ENCODE results near the gene SULF2. TPM values are rescaled to one million over a fixed set of nuclear protein-coding genes. Genes with fewer than 3 reads are reported as not detected.

Gene SULF2
- total RNA-seq, 2 experiments from 2014 or later: 0.47 to 0.50 TPM

GRCh38 chr20:47631078-47631477, 154.2 kb downstream of the SULF2 start:
- Mint-ChIP-seq H3K27me3 (no peaks in the 10 kb centered on the region), H3K27ac (no peak overlapping the region), H3K9me3 (no peaks in the 10 kb centered on the region), H3K4me1 (ENCODE audit: low read depth) (peaks cover 2% of the 10 kb centered on the region), H3K36me3 (ENCODE audit: low read depth) (peaks cover 50% of the 10 kb centered on the region), H3K4me3 (no peak overlapping the region)
- ChIA-PET POLR2A (interaction anchor here (0.6 kb wide), 1 partner anchor 338 kb away, joined by 3 read pairs; no protein-coding TSS in a partner anchor), CTCF (interaction anchor here (0.8 to 2.0 kb wide), 2 partner anchors 10 to 247 kb away, joined by 4 to 5 read pairs; no protein-coding TSS in a partner anchor)
- ATAC-seq (no peak), DNase-seq (no peak)
- no peak for TF ChIP-seq CTCF (IDR thresholded peaks at IDR 0.05)
- intact Hi-C loops (cut with micrococcal nuclease): no loop called here

- intact Hi-C loops (cut with micrococcal nuclease): no loop called here
- TF ChIP-seq CTCF (IDR thresholded peaks at IDR 0.05): no peak
- Mint-ChIP-seq H3K27me3 (no peaks in the 10 kb centered on the region), H3K4me1 (ENCODE audit: low read depth) (peaks cover 6% of the 10 kb centered on the region), H3K27ac (no peak overlapping the region), H3K4me3 (no peak overlapping the region), H3K9me3 (no peaks in the 10 kb centered on the region), H3K36me3 (ENCODE audit: low read depth) (peaks cover 53% of the 10 kb centered on the region)
- no peak for DNase-seq
- ChIA-PET POLR2A (no interaction called here), CTCF (interaction anchor here (2.0 kb wide), 1 partner anchor 9 kb away, joined by 5 read pairs; no protein-coding TSS in a partner anchor)
- no peak for ATAC-seq
These were observed 155.4 kb downstream of the SULF2 start for GRCh38 chr20:47629907-47630306.

GRCh38 chr20:47627540-47627939, 157.7 kb downstream of the SULF2 start:
- CTCF ChIA-PET: interaction anchor here (1.0 kb wide), 1 partner anchor 355 kb away, joined by 4 read pairs; no protein-coding TSS in a partner anchor
- intact Hi-C loops (cut with micrococcal nuclease): no loop called here
- H3K36me3 Mint-ChIP-seq (ENCODE audit: low read depth): peaks cover 55% of the 10 kb centered on the region
- no peaks in the 10 kb centered on the region for H3K9me3 Mint-ChIP-seq
- H3K27ac Mint-ChIP-seq: no peak overlapping the region
- H3K4me1 Mint-ChIP-seq (ENCODE audit: low read depth): peaks cover 9% of the 10 kb centered on the region
- H3K4me3 Mint-ChIP-seq: no peak overlapping the region
- POLR2A ChIA-PET: interaction anchor here (0.7 kb wide), 1 partner anchor 227 kb away, joined by 3 read pairs; no protein-coding TSS in a partner anchor
- no peaks in the 10 kb centered on the region for H3K27me3 Mint-ChIP-seq
- TF ChIP-seq CTCF (IDR thresholded peaks at IDR 0.05): no peak
- no peak for DNase-seq
- no peak for ATAC-seq

GRCh38 chr20:47623206-47623605, 162.1 kb downstream of the SULF2 start:
- Mint-ChIP-seq H3K4me3 (no peak overlapping the region), H3K4me1 (ENCODE audit: low read depth) (peaks cover 26% of the 10 kb centered on the region), H3K27me3 (no peaks in the 10 kb centered on the region), H3K27ac (no peak overlapping the region), H3K36me3 (ENCODE audit: low read depth) (peaks cover 42% of the 10 kb centered on the region), H3K9me3 (no peaks in the 10 kb centered on the region)
- ATAC-seq: no peak
- ChIA-PET CTCF (interaction anchor here (0.7 to 2.4 kb wide), 5 partner anchors 10 to 351 kb away, joined by 3 to 20 read pairs (median 5); partner anchors contain the start of gene NCOA3), POLR2A (interaction anchor here (0.6 to 1.0 kb wide), 4 partner anchors 12 to 121 kb away, joined by 3 to 4 read pairs (median 4); no protein-coding TSS in a partner anchor)
- TF ChIP-seq CTCF (IDR thresholded peaks at IDR 0.05): no peak
- DNase-seq: no peak
- intact Hi-C loops (cut with micrococcal nuclease): loop anchor here (5.0 kb wide), 1 partner anchor 351 kb away; no protein-coding TSS in a partner anchor

GRCh38 chr20:47622118-47622665, 163.1 kb downstream of the SULF2 start:
- intact Hi-C loops (cut with micrococcal nuclease): loop anchor here (5.0 kb wide), 1 partner anchor 350 kb away; no protein-coding TSS in a partner anchor

More at GRCh38 chr20:47622118-47622665, 163.1 kb downstream of the SULF2 start:
- Mint-ChIP-seq H3K4me3 (no peak overlapping the region), H3K36me3 (ENCODE audit: low read depth) (peaks cover 39% of the 10 kb centered on the region), H3K4me1 (ENCODE audit: low read depth) (peaks cover 30% of the 10 kb centered on the region), H3K9me3 (no peaks in the 10 kb centered on the region), H3K27me3 (no peaks in the 10 kb centered on the region), H3K27ac (peak overlapping the region; percentile 71)
- no peak for ATAC-seq
- POLR2A ChIA-PET: no interaction called here
- no peak for DNase-seq
- CTCF ChIA-PET: interaction anchor here (1.6 to 4.4 kb wide), 4 partner anchors 11 to 352 kb away, joined by 3 to 39 read pairs (median 37); no protein-coding TSS in a partner anchor
- no peak for TF ChIP-seq CTCF (IDR thresholded peaks at IDR 0.05)
